Upper lobe of left lung (tissue), 4 donors: ENCODE measurements around the gene MYRF.

Experiments
- CTCF ChIP-seq, 6 experiments: fragments of 450-650 bp in 4 of 6; fragments of 200-600 bp in 2 of 6; sonication (generic) in 2 of 6; IDR thresholded peaks; one replicate each; pipeline ENCODE4 v1.5.1; 2016 to 2019; ENCODE audit warnings: antibody characterized with exemption in 6 of 6
- POLR2A ChIP-seq, 4 donors: fragments of 450-650 bp; IDR thresholded peaks; one replicate each; pipeline ENCODE4 v1.5.1; 2016 to 2017; ENCODE audit warnings: antibody characterized with exemption in 4 of 4, mild to moderate bottlenecking in 2 of 4
- POLR2AphosphoS5 ChIP-seq, 2 donors: sonication (generic); formaldehyde crosslinking; IDR thresholded peaks; one replicate each; pipeline ENCODE4 v1.5.1; 2017; ENCODE audit warnings: antibody characterized with exemption in 2 of 2

- TF ChIP-seq CTCF (IDR thresholded peaks at IDR 0.05) (no peak), POLR2AphosphoS5 (IDR thresholded peaks at IDR 0.05) (no peak), POLR2A (IDR thresholded peaks at IDR 0.05) (no peak)
Measured at GRCh38 chr11:61736310-61736709, 16.1 kb upstream of the MYRF start.
